Measurements from ENCODE around the gene EPB41L1. TPM values are rescaled to one million over a fixed set of nuclear protein-coding genes. Genes with fewer than 3 reads are reported as not detected.

Gene EPB41L1
- total RNA-seq, 1 experiment from 2014 or later, result 121 TPM

DNA sequence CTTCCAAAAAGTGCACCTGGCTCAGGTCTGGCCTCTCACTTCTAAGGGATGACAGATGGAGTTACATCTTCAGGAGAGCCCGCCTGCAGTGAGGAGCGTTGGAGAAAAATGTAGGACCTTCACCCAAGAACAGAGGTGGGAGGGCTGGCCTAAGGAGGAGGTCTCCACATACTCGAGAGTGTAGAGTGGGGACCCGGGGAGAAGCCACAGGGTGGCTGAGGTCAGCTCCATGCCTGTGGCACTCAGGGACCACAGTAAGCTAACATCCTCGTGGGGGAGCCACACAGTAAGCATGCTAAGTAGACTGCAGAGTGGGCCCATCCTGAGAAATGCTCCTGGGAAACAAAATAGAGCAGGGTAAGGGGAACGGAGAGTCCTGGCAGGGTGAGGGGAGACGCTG lies 105.8 kb downstream of the EPB41L1 start:
- Mint-ChIP-seq H3K4me3 (ENCODE audit: low read depth, unreplicated experiment) (no peak overlapping the region), H3K4me1 (ENCODE audit: low read depth, unreplicated experiment) (no peaks in the 10 kb centered on the region), H3K9me3 (ENCODE audit: low read depth, unreplicated experiment) (no peaks in the 10 kb centered on the region), H3K27me3 (ENCODE audit: unreplicated experiment) (peaks cover 17% of the 10 kb centered on the region), H3K36me3 (ENCODE audit: insufficient read depth, unreplicated experiment) (peaks cover 8% of the 10 kb centered on the region), H3K27ac (ENCODE audit: unreplicated experiment) (no peak overlapping the region)
- CTCF ChIA-PET, result interaction anchor here (0.6 to 0.7 kb wide), 2 partner anchors 50 to 214 kb away, joined by 4 to 7 read pairs; no protein-coding TSS in a partner anchor
- DNase-seq, result no peak
- no TSS peak for BruUV-seq (replicated peaks)
- intact Hi-C loops (cut with micrococcal nuclease; ENCODE audit: unreplicated experiment), result no loop called here
- TF ChIP-seq, protein P1, sequence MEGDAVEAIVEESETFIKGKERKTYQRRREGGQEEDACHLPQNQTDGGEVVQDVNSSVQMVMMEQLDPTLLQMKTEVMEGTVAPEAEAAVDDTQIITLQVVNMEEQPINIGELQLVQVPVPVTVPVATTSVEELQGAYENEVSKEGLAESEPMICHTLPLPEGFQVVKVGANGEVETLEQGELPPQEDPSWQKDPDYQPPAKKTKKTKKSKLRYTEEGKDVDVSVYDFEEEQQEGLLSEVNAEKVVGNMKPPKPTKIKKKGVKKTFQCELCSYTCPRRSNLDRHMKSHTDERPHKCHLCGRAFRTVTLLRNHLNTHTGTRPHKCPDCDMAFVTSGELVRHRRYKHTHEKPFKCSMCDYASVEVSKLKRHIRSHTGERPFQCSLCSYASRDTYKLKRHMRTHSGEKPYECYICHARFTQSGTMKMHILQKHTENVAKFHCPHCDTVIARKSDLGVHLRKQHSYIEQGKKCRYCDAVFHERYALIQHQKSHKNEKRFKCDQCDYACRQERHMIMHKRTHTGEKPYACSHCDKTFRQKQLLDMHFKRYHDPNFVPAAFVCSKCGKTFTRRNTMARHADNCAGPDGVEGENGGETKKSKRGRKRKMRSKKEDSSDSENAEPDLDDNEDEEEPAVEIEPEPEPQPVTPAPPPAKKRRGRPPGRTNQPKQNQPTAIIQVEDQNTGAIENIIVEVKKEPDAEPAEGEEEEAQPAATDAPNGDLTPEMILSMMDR (IDR thresholded peaks at IDR 0.05; ENCODE audit: unreplicated experiment), result no peak

DNA sequence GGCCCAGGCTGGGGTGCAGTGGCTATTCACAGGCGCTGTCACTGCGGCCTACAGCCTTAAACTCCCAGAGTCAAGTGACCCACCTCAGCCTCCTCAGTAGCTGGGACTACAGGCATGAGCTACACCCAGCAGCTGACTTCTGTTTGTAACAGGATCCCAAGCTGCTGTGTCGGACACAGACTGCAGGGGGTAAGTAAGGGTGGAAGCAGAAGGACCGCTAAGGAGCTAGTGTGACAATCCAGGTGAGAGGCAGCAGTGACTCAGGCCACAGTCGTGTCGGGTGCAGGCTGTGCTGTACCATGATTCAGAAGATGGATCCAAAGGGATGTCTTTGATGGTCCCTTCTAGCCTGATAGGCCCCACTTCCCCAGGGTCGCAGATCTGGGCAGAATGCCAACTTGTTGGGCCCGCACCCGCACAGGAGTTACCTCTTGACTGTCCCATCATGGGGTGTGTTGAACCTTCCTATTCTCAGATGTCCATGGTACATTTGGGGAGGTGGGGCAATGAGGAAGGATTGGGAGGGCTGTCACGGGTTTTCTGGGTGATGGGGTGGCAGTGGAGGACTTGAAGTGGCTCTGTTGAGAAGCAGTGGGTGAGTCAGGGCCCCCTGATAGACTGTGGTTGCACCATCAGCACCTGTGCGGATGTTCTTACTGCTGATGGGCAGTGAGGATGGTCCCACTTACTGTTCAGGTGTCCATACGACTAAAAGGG lies 107.0 kb downstream of the EPB41L1 start:
- peaks cover 30% of the 10 kb centered on the region for H3K27me3 Mint-ChIP-seq (ENCODE audit: unreplicated experiment)
- CTCF ChIA-PET, result no interaction called here
- no peaks in the 10 kb centered on the region for H3K4me1 Mint-ChIP-seq (ENCODE audit: low read depth, unreplicated experiment)
- no peaks in the 10 kb centered on the region for H3K9me3 Mint-ChIP-seq (ENCODE audit: low read depth, unreplicated experiment)
- no peaks in the 10 kb centered on the region for H3K36me3 Mint-ChIP-seq (ENCODE audit: insufficient read depth, unreplicated experiment)
- TF ChIP-seq, protein P1 (IDR thresholded peaks at IDR 0.05; ENCODE audit: unreplicated experiment), result no peak
- DNase-seq, result no peak
- no peak overlapping the region for H3K4me3 Mint-ChIP-seq (ENCODE audit: low read depth, unreplicated experiment)
- intact Hi-C loops (cut with micrococcal nuclease; ENCODE audit: unreplicated experiment), result no loop called here
- no TSS peak for BruUV-seq (replicated peaks)
- H3K27ac Mint-ChIP-seq (ENCODE audit: unreplicated experiment), result no peak overlapping the region

DNA sequence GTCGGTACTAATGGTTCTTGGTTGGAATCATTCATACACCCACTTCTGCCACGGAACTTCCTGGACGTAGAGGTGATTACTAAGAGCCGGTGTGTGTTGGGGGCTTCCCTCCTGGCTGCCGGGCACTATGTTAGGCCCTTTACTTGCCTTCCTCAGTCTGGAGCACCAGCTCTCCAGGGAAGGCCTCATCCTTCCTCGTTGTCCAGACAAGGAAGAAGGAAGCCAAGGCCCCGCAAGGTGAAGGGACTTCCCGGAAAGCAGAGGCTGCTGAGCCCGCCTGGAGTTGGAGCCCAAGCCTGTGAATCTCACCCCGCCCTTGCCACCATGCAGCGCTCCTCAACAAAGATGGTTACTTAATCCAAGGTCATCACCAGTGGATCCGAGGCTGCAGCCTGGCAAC lies 107.9 kb downstream of the EPB41L1 start:
- H3K36me3 Mint-ChIP-seq (ENCODE audit: insufficient read depth, unreplicated experiment), result no peaks in the 10 kb centered on the region
- TF ChIP-seq, protein P1 (IDR thresholded peaks at IDR 0.05; ENCODE audit: unreplicated experiment), result no peak
- no TSS peak for BruUV-seq (replicated peaks)
- intact Hi-C loops (cut with micrococcal nuclease; ENCODE audit: unreplicated experiment), result no loop called here
- peaks cover 37% of the 10 kb centered on the region for H3K27me3 Mint-ChIP-seq (ENCODE audit: unreplicated experiment)
- CTCF ChIA-PET, result no interaction called here
- no peak overlapping the region for H3K4me3 Mint-ChIP-seq (ENCODE audit: low read depth, unreplicated experiment)
- H3K9me3 Mint-ChIP-seq (ENCODE audit: low read depth, unreplicated experiment), result no peaks in the 10 kb centered on the region
- no peak overlapping the region for H3K27ac Mint-ChIP-seq (ENCODE audit: unreplicated experiment)
- no peak for DNase-seq
- H3K4me1 Mint-ChIP-seq (ENCODE audit: low read depth, unreplicated experiment), result no peaks in the 10 kb centered on the region

DNA sequence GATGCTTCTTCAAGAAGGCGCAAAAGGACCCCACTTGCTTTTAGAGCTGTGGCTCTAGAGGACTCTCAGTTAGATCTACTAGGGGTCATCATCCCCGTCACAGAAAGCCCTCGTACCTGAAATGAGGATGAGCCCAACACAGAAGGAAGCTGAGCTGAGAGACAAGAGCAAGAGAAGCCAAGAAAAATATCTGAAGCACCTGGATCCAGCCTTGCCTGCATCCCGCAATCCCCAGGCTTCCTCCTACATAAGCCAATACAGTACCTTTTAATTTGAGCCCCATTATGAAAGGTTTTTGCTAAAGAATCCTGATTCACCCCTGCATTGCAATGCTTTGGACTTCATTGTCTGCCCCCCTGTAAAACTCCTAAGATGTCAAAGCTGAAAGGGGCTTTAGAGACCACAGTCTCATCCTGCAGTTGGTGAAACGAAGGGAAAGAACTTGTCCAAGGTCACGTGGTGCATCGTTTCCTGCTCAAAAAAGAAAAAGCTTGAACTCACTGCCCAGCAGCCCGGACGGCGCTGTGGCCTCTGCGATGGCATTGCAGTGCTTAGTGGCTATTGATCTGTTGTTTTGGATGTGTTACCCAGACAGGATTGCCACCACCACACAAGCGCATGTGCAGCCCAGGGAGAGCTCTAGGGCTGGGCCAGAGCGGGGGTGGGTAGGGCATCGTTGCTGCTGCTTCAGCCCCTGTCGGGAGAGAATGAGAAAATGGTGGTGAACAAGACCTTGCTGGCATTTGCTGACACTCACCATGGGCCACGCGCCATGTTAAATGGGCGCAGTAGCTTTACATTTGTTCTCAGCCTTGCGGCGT lies 110.1 kb downstream of the EPB41L1 start:
- CTCF ChIA-PET, result interaction anchor here (0.7 kb wide), 1 partner anchor 286 kb away, joined by 3 read pairs; no protein-coding TSS in a partner anchor
- H3K4me3 Mint-ChIP-seq (ENCODE audit: low read depth, unreplicated experiment), result no peak overlapping the region
- BruUV-seq (replicated peaks), result no TSS peak
- no peak overlapping the region for H3K27ac Mint-ChIP-seq (ENCODE audit: unreplicated experiment)
- DNase-seq, result no peak
- no peaks in the 10 kb centered on the region for H3K9me3 Mint-ChIP-seq (ENCODE audit: low read depth, unreplicated experiment)
- TF ChIP-seq, protein P1 (IDR thresholded peaks at IDR 0.05; ENCODE audit: unreplicated experiment), result no peak
- H3K4me1 Mint-ChIP-seq (ENCODE audit: low read depth, unreplicated experiment), result no peaks in the 10 kb centered on the region
- no peaks in the 10 kb centered on the region for H3K36me3 Mint-ChIP-seq (ENCODE audit: insufficient read depth, unreplicated experiment)
- intact Hi-C loops (cut with micrococcal nuclease; ENCODE audit: unreplicated experiment), result no loop called here
- peaks cover 53% of the 10 kb centered on the region for H3K27me3 Mint-ChIP-seq (ENCODE audit: unreplicated experiment)

Data from Calu3 (cell line).